Activated CD4-positive, alpha-beta T cell treated with anti-CD3 and anti-CD28 coated beads, Interleukin-2, amount 10 ng/mL, durations not matched to agents 7 days and 5 days (primary cell): Measurements from ENCODE around the gene MBP. TPM values are rescaled to one million over a fixed set of nuclear protein-coding genes. Genes with fewer than 3 reads are reported as not detected.

ENCODE experiments used
- CTCF ChIA-PET: fragments of 350-600 bp; sonication (Branson Sonifier 250); formaldehyde crosslinking; loops from one replicate; lab custom pipeline; 2021; ENCODE audit warnings: antibody characterized with exemption; lab: Charles Lee
- POLR2A ChIA-PET: fragments of 350-600 bp; sonication (Branson Sonifier 250); formaldehyde crosslinking; loops from one replicate; lab custom pipeline; 2021; ENCODE audit warnings: antibody characterized with exemption; lab: Charles Lee
- DNase-seq: peaks from one replicate; pipeline ENCODE4 v3.0.0-alpha.2; 2020
- H3K27ac Mint-ChIP-seq: one replicate; pipeline ENCODE4 v1.8.0; 2021; ENCODE audit warnings: mild to moderate bottlenecking, moderate library complexity, mixed read lengths
- H3K27me3 Mint-ChIP-seq: one replicate; pipeline ENCODE4 v1.8.0; 2021; ENCODE audit warnings: mixed read lengths
- H3K36me3 Mint-ChIP-seq: one replicate; pipeline ENCODE4 v1.8.0; 2021; ENCODE audit warnings: low read depth, mixed read lengths
- H3K4me1 Mint-ChIP-seq: one replicate; pipeline ENCODE4 v1.8.0; 2021; ENCODE audit warnings: mixed read lengths
- H3K4me3 Mint-ChIP-seq: one replicate; pipeline ENCODE4 v1.8.0; 2021; ENCODE audit warnings: mild to moderate bottlenecking, moderate library complexity, mixed read lengths
- H3K9me3 Mint-ChIP-seq: one replicate; pipeline ENCODE4 v1.8.0; 2021; ENCODE audit warnings: mixed read lengths
- total RNA-seq, 2 experiments: library from RNA; stranded (reverse); gene quantifications; one replicate each; pipeline ENCODE4 v1.2.3, GENCODE V29; 2021

MBP gene
- total RNA-seq, 2 experiments from 2014 or later, result 111 to 133 TPM

DNA sequence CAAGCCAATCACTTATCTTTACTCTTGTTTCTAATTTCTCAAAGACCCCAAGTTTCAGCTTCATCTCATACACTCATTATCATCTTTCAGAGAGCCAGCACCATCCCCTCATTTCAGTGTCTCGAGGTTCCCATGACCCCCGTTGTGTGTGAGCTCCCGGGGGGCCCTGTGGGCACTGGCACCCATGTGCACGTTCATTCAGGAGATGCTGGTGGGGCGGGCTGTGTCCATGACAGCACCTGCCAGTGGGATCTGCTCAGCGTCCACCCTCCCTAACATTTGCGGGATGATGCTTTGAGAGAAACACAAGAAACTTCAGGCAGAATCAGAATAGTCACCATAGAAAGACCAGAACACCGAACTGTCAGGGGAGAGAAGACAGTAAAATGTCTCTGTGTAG is 120.5 kb downstream of the MBP start:
- CTCF ChIA-PET, result interaction anchor here (1.4 to 4.6 kb wide), 2 partner anchors 8 to 12 kb away, joined by 5 to 23 read pairs; no protein-coding TSS in a partner anchor
- H3K27me3 Mint-ChIP-seq, result no peaks in the 10 kb centered on the region
- H3K27ac Mint-ChIP-seq, result no peak overlapping the region
- POLR2A ChIA-PET, result no interaction called here
- H3K36me3 Mint-ChIP-seq, result peaks cover 54% of the 10 kb centered on the region
- peaks cover 18% of the 10 kb centered on the region for H3K4me1 Mint-ChIP-seq
- no peak overlapping the region for H3K4me3 Mint-ChIP-seq
- H3K9me3 Mint-ChIP-seq, result no peaks in the 10 kb centered on the region
- no peak for DNase-seq

DNA sequence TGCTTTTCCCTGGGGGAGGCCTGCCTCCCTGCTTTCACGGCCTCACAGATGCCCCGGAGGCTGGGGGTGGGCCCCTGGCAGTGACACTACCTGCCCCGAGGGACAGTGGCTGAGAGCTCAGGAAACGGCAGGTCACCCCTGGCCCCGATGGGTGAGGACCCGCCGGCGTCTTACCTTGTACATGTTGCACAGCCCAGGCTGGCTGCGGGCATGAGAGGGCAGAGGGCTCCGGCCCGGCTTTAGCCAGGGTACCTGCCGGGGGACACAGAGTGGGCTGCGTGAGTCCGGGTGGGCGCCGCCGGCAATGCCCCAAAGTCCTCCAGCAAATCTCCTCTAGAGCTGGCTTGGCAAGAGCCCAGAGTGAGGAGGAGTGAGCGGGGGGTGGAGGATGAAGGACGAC is 122.9 kb downstream of the MBP start:
- peaks cover 49% of the 10 kb centered on the region for H3K36me3 Mint-ChIP-seq
- no peaks in the 10 kb centered on the region for H3K9me3 Mint-ChIP-seq
- POLR2A ChIA-PET, result no interaction called here
- CTCF ChIA-PET, result interaction anchor here (0.7 to 2.1 kb wide), 3 partner anchors 9 to 47 kb away, joined by 3 to 5 read pairs (median 4); no protein-coding TSS in a partner anchor
- no peak for DNase-seq
- no peak overlapping the region for H3K4me3 Mint-ChIP-seq
- no peaks in the 10 kb centered on the region for H3K27me3 Mint-ChIP-seq
- H3K4me1 Mint-ChIP-seq, result peaks cover 30% of the 10 kb centered on the region
- peak overlapping the region; percentile 57 for H3K27ac Mint-ChIP-seq

DNA sequence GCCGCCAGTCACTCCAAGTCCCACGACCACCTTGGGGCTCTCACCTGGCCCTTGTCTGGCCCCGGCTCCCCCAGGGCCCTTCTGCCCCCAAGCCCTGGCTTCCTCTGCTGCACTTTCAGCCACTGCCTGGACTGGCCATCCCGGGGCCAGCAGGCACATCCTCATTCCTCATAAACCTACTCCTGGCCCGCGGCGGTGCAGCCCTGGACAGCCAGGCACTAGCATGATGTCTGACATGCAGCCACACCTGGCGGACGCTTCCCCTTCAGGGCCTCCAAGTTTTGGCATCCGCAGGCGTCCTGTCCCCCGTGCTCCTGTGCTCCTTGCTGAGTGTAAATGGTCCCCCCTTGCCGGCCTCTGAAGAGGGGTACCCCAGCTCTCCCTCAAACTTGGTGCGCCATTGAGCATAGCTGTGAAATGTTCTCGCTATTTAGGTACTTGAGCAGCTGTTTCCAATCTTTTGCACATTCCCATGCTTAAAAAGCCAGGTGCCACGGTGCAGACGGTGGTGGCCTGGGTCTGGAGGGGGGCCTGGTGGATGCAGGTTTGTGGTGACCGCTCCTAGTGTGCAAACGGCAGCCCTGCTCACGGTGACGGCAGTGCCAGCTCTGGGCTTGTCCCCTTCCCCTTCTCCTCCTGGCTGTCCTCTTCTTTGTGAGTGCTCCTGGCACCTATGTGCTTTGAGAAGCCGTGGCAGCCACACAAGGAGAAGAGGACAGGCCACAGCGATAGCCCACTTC is 123.8 kb downstream of the MBP start:
- Mint-ChIP-seq H3K4me1 (peaks cover 38% of the 10 kb centered on the region), H3K27me3 (no peaks in the 10 kb centered on the region), H3K36me3 (peaks cover 49% of the 10 kb centered on the region), H3K9me3 (no peaks in the 10 kb centered on the region), H3K4me3 (no peak overlapping the region), H3K27ac (peak overlapping the region; percentile 13)
- POLR2A ChIA-PET, result no interaction called here
- no peak for DNase-seq
- CTCF ChIA-PET, result interaction anchor here (1.2 to 2.1 kb wide), 2 partner anchors 8 to 12 kb away, joined by 4 to 5 read pairs; no protein-coding TSS in a partner anchor

DNA sequence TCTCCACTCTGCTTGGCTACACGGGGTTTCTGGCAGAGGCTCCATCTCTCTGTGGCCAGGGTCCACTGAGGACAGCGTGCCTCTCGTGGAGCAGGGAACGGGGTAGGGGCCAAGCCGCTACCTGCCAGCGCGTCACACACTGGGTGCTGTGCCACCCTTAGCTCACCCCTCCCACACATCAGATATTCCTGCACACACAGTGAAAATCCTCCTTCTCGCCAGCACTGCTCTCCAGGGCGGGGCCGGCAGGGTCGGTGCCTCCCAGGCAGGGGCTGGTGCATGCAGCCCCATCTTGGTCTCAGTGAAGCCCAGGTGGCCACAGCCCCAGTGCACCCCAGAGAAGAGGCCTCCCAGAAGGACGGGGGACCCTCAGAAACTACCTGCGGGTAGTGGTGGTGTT is 124.6 kb downstream of the MBP start:
- H3K27me3 Mint-ChIP-seq, result no peaks in the 10 kb centered on the region
- CTCF ChIA-PET, result no interaction called here
- H3K4me1 Mint-ChIP-seq, result peaks cover 44% of the 10 kb centered on the region
- H3K9me3 Mint-ChIP-seq, result no peaks in the 10 kb centered on the region
- H3K36me3 Mint-ChIP-seq, result peaks cover 43% of the 10 kb centered on the region
- no peak overlapping the region for H3K4me3 Mint-ChIP-seq
- POLR2A ChIA-PET, result no interaction called here
- no peak for DNase-seq
- H3K27ac Mint-ChIP-seq, result no peak overlapping the region

DNA sequence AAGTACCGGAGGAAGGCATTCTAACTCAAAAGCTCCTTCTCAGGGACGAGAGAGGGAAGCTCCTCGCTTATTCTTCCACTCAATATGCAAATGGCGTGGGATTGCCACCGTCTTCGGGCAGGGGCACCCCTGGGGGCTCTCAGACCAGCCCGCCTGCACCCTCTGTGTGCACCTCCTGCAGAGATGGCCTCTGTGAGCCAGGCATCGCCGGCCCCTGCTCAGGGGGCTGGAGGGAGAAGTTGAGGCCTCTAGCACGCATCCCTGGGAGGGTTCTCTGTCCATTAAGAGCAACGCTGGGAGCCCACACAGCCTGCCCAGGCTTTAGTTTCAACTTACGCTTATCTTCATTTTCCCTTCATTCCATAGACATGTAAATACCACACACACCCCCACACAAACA is 125.3 kb downstream of the MBP start:
- peaks cover 39% of the 10 kb centered on the region for H3K36me3 Mint-ChIP-seq
- no peaks in the 10 kb centered on the region for H3K27me3 Mint-ChIP-seq
- no peaks in the 10 kb centered on the region for H3K9me3 Mint-ChIP-seq
- no peak for DNase-seq
- CTCF ChIA-PET, result interaction anchor here (1.1 kb wide), 1 partner anchor 14 kb away, joined by 3 read pairs; no protein-coding TSS in a partner anchor
- no peak overlapping the region for H3K4me3 Mint-ChIP-seq
- peak overlapping the region; percentile 14 for H3K27ac Mint-ChIP-seq
- POLR2A ChIA-PET, result no interaction called here
- H3K4me1 Mint-ChIP-seq, result peaks cover 49% of the 10 kb centered on the region

DNA sequence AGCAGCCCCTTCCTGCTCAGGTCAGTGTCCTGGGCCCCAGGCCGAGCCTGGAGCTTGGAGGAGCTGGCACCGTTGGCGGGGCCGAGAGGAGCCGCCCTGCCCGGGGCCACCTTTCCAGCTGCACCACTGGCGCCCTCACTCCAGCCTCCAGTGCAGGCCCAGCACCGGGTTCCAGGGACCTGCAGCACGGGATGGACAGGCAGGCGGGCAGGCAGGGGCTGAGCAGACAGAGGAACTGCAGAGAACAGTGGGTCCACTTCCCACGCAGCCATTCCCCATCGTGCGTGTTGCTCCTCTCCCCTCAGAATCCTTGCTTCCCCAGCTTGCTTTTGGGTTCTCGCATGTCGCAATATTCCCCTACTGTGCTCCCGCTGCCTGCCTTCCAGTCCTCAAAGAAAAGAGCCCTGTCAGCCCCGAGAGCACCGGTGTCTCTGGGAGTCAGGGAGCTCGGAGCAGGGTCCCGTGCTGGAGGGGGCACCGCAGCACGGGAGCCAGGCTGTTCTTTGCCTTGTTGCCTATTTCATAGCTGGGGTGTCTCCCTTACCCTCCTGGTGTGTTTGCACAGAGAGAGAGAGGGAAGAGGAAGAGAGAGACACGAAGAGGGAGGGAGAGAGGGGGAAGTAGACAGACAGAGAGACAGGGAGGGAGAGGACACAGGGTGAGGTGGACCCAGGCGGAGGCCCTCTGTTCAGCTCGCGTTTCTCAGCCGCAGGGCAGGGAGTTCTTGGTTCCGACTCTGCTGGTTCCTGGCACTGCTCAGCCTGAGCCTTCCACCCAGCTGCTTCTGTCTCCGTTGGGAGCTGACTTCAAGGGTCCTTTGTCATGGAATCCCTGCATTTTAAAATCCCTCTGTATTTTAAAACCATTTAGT is 126.0 kb downstream of the MBP start:
- DNase-seq, result no peak
- H3K4me1 Mint-ChIP-seq, result peaks cover 51% of the 10 kb centered on the region
- no peaks in the 10 kb centered on the region for H3K27me3 Mint-ChIP-seq
- no peak overlapping the region for H3K4me3 Mint-ChIP-seq
- H3K36me3 Mint-ChIP-seq, result peaks cover 32% of the 10 kb centered on the region
- no peaks in the 10 kb centered on the region for H3K9me3 Mint-ChIP-seq
- peak overlapping the region; percentile 54 for H3K27ac Mint-ChIP-seq
- CTCF ChIA-PET, result interaction anchor here (1.1 to 1.3 kb wide), 2 partner anchors 13 to 47 kb away, joined by 3 read pairs; no protein-coding TSS in a partner anchor
- POLR2A ChIA-PET, result interaction anchor here (0.6 kb wide), 1 partner anchor 24 kb away, joined by 3 read pairs; no protein-coding TSS in a partner anchor

DNA sequence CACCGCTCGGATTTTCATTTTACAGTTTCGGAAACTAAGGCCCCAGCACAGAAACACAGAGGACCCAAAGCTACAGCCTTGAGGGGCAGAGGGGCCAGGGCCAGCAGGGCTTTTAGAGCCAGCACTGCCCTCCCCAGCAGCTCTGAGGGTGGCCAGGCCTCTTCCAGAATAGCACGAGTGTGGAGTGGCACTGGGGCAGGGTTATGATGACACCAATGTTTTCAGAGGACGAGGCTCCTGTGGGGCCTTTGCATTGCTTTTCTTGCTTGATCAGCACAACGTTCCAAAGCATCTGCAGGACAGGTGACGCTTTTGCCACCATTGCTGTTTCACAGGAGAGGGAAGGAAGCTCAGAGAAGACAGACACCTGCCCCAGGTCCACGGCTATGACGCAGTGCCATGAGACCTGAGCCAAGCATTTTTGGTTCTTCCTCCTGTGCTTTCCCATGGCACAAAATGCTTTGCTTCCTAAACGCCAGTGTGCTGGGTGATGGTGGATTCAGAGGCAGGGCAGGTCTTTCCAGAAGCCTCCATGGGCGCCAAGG is 126.9 kb downstream of the MBP start:
- ChIA-PET POLR2A (no interaction called here), CTCF (interaction anchor here (1.3 kb wide), 1 partner anchor 46 kb away, joined by 3 read pairs; no protein-coding TSS in a partner anchor)
- H3K9me3 Mint-ChIP-seq, result no peaks in the 10 kb centered on the region
- DNase-seq, result no peak
- peaks cover 56% of the 10 kb centered on the region for H3K4me1 Mint-ChIP-seq
- H3K36me3 Mint-ChIP-seq, result peaks cover 25% of the 10 kb centered on the region
- H3K4me3 Mint-ChIP-seq, result no peak overlapping the region
- no peaks in the 10 kb centered on the region for H3K27me3 Mint-ChIP-seq
- peak overlapping the region; percentile 76 for H3K27ac Mint-ChIP-seq

DNA sequence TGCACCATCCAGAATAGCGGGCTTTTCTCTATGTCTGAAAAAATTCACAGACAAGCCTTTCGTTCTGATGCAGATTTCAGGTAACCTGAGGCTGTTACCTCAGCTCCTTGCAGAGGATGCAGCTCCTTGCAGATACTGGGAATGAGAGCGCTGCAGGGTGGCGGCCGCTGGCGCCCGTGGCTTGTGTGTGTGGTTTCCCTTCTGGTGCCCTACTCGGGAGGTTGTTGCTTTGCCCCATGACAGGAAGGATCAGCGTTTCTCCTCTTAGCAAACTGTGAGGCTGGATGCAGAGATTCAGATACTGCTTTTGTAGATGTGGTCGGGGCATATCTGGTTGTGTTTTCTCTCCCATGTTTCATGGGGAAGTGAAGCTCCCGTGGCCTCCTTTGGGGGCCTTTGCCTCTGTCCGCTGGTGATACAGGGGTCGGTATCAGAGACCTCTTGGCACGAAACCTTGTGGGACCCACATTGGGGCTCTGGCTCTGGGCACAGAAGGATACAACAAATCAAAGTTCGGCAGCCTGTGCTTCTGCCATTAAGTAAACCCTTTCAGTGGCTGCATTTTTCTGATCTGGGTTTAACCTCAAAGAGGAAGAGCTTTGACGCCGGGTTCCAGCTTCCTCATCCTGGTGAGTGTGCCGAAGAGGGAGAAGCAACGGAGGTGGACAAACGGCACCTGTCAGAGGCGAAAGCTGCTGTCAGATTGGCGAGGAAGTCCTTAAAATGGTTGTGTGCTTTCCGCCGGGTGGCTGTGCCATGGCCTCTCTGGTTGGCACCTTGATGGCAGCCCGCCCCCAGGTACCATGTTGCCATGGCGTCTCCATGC is 127.8 kb downstream of the MBP start:
- Mint-ChIP-seq H3K27me3 (no peaks in the 10 kb centered on the region), H3K4me1 (peaks cover 62% of the 10 kb centered on the region), H3K36me3 (peaks cover 20% of the 10 kb centered on the region), H3K4me3 (peak overlapping the region; percentile 60), H3K9me3 (no peaks in the 10 kb centered on the region), H3K27ac (peak overlapping the region; percentile 83)
- DNase-seq, result peak; percentile 38
- CTCF ChIA-PET, result interaction anchor here (1.0 to 1.8 kb wide), 5 partner anchors 8 to 206 kb away, joined by 3 to 5 read pairs (median 3); no protein-coding TSS in a partner anchor
- POLR2A ChIA-PET, result no interaction called here

DNA sequence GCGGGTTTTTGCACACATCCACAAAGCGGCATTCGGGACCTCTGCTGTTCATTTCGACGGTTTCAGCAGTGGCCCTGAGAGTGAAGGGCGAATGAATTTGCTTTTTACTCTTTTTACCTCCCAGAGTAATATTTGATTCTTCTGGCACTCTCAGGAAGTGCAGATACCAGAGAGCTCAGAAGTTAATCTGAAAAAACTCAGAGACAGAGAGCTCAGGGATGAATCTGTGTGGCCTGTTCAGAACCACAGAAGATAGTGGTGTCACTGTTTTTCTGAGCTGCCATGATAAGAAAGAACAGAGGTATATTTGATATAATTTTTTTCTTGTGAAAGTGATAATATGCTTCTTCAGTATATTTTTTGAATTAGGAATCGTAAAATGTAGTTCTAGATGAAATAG is 129.3 kb downstream of the MBP start:
- Mint-ChIP-seq H3K27ac (peak overlapping the region; percentile 36), H3K27me3 (no peaks in the 10 kb centered on the region), H3K4me1 (peaks cover 65% of the 10 kb centered on the region), H3K4me3 (no peak overlapping the region), H3K36me3 (peaks cover 13% of the 10 kb centered on the region), H3K9me3 (no peaks in the 10 kb centered on the region)
- ChIA-PET CTCF (interaction anchor here (1.8 kb wide), 1 partner anchor 9 kb away, joined by 5 read pairs; no protein-coding TSS in a partner anchor), POLR2A (no interaction called here)
- DNase-seq, result no peak

DNA sequence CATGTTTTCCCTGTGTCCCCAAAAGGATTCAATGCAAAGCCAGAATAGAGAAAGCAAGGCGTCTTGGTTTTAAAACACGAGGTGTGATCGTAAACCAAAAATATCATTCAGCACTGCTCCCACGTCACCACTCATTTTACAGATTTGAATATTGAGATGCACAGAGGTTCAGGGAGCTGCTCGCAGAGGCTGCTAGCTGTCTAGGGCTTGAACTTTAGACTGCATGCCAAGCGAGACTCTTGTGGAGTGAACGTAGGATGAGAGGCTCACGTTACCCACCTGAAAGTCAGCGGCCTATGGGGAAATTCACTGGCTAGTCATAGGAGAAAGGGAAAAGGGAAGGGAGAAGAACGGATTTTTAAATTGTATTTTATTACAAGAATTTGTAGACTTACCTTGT is 130.1 kb downstream of the MBP start:
- Mint-ChIP-seq H3K36me3 (peaks cover 13% of the 10 kb centered on the region), H3K27ac (no peak overlapping the region), H3K9me3 (no peaks in the 10 kb centered on the region), H3K4me3 (no peak overlapping the region), H3K4me1 (peaks cover 64% of the 10 kb centered on the region), H3K27me3 (no peaks in the 10 kb centered on the region)
- CTCF ChIA-PET, result no interaction called here
- no peak for DNase-seq
- POLR2A ChIA-PET, result interaction anchor here (0.5 kb wide), 1 partner anchor 63 kb away, joined by 3 read pairs; no protein-coding TSS in a partner anchor

DNA sequence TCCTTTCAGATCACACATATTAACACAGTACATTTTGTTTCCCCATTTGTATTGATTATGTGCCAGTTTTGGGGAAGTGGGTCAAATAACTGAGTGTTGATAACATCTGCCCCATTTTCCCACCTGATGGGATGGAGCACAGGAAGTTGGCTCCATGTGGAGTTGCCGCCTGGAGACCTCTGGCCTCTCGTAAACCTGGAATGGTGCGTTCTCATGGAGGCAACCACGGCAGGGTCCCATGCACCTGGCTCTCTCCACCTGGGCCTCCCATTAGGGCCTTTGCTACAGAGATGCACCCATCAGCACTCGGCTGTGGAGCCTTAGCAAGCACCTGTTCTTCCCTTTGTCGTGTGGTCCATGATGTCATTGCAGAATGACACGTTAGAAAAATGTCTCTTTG is 130.6 kb downstream of the MBP start:
- ChIA-PET POLR2A (no interaction called here), CTCF (interaction anchor here (3.7 kb wide), 1 partner anchor 18 kb away, joined by 23 read pairs; no protein-coding TSS in a partner anchor)
- no peak for DNase-seq
- Mint-ChIP-seq H3K9me3 (no peaks in the 10 kb centered on the region), H3K4me1 (peaks cover 61% of the 10 kb centered on the region), H3K4me3 (no peak overlapping the region), H3K36me3 (peaks cover 13% of the 10 kb centered on the region), H3K27me3 (no peaks in the 10 kb centered on the region), H3K27ac (no peak overlapping the region)

DNA sequence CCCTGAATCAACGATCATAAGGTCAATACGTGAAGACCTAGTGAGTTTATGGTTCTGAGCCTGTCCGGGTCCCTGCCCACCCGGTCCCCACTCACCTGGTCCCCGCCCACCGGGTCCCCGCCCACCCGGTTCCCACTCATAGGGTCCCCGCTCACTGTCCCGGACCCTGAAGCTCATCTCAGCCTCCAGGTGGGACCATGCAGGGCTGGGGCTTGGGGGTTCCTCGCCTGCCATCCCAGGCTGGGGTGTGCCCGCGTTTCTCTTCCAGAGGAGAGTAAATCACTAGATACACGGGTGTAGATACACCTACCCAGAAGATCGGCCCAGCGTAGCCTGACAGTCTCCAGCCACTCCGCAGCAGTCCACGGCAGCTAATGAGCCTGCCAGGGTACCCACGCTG is 131.5 kb downstream of the MBP start:
- CTCF ChIA-PET, result interaction anchor here (0.6 to 3.7 kb wide), 25 partner anchors 8 to 211 kb away, joined by 3 to 23 read pairs (median 4); no protein-coding TSS in a partner anchor

More for the DNA sequence above, 131.5 kb downstream of the MBP start:
- H3K9me3 Mint-ChIP-seq, result no peaks in the 10 kb centered on the region
- no peak for DNase-seq
- no peak overlapping the region for H3K4me3 Mint-ChIP-seq
- H3K36me3 Mint-ChIP-seq, result peaks cover 11% of the 10 kb centered on the region
- no peak overlapping the region for H3K27ac Mint-ChIP-seq
- no peaks in the 10 kb centered on the region for H3K27me3 Mint-ChIP-seq
- H3K4me1 Mint-ChIP-seq, result peaks cover 57% of the 10 kb centered on the region
- POLR2A ChIA-PET, result no interaction called here
